ENCODE measurements around the gene SHD.
A peak's percentile ranks its signal among the peaks of the same experiment; 100 is the strongest.

The SHD gene

DNA sequence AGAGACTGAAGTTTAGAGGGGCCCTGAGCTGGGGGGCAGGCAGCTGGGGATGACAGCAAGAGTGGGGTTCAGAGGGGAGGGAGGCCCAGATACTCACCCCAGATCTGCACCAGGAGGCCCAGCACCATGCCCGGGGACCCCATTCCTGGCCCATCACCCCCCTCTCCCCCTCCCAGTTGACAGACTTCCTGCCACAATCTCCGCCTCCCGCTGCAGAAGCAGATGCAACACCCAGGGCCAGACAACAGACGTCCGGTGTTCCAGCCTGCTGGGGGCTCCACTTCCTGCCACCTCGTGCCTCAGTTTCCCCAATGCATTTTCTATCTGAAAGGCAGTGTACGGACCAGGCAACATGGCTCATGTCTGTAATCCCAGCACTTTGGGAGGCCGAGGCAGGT, 23.2 kb downstream of the SHD start, which contains the start of gene TMIGD2:
Gene TMIGD2 (minus strand): TSS at position 147 of the 398 bp plus-strand sequence. CDS start 4 bp downstream, at position 143.
- peaks cover 9% of the 10 kb centered on the region for H3K36me3 ChIP-seq (ENCODE audit: control insufficient read depth, insufficient read depth, low read length)
- no peak within 1 kb of the TSS for H3K4me3 ChIP-seq (ENCODE audit: low read depth, low read length)
- H3K4me1 ChIP-seq (ENCODE audit: control insufficient read depth, insufficient read depth, low read length): peaks cover 5% of the 10 kb centered on the region; the same call in 1 of the 2 replicates
- H3K27me3 ChIP-seq (ENCODE audit: control insufficient read depth, insufficient read depth, low read length): no peaks in the 10 kb centered on the region
- H3K9ac ChIP-seq (ENCODE audit: low read depth, low read length): no peak within 1 kb of the TSS
- no peaks in the 10 kb centered on the region for H3K9me3 ChIP-seq (ENCODE audit: control insufficient read depth, insufficient read depth, low read length)
- H3K27ac ChIP-seq (ENCODE audit: low read depth, low read length): peak within 1 kb of the TSS; percentile 22

DNA sequence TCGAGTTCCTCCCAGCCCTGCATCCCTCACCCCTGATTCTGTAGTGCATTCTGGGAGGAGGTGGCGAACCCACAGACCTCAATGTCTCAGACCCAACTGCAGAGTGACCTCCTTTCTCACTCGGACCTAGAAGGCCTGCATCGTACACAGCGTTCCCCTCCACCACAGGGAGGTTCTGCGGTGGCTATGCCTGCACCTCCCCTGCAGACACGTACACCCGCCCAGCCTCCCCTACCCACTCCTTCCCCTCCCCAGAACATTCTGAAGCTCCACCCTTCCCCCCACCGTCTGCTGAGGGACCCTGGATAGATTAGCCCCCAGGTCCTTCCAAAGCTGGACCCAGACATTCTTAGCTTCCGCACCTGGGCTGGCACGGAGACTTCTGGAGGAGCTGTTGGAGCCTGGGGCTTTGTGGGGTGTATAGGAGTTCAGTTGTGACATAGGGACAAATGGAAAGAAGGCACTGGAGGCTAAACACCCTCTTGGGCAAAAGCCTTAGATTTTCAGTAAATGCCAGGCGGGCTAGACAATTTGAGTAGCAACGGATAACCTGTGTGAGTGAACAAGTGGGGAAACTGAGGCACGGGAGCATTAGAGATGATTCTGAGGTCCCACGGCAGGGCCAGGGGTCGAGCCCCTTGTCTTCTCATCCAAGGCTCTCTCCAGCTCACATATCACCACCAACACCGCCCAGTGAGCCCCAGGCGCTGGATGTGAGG, 24.9 kb downstream of the SHD start:
- Histone ChIP-seq H3K9me3 (ENCODE audit: control insufficient read depth, insufficient read depth, low read length) (no peaks in the 10 kb centered on the region), H3K9ac (ENCODE audit: low read depth, low read length) (no peak overlapping the region), H3K4me3 (ENCODE audit: low read depth, low read length) (peak overlapping the region; percentile 54; the same call in 1 of the 2 replicates)

DNA sequence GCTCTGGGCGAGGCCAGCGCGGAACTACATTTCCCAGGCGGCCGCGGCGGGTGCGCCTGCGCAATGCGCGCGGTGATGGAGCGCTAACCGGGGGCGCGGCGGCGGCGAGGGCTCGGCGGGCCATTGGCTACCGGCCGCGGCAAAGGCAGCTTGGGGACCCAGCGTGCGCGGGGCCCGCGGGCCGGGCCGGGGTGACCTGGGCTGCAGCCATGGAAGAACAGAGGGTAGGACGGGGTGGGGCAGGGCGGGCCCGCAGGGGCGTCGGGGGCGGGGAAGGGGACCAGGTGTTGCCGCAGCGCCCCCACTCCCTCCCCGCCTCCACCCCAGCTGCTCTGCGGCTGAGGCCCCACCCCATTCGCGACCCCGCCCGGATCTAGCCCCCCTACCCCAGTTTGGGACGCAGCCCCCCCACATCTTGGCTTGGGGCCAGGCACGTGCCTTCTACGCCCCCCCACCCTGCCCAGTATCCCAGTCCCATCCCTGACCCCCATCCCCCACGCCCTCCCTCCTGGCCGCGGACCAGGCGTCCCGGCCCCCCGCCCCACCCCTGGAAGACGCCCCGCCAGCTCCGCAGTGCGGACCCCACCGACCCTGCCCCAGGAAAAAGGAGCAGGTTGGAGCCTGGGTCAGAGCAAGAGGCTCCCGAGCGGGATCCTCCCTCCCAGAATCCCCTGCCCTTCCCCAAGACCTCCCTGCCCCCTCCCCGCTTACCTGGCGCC, 25.6 kb downstream of the SHD start, which contains the start of gene FSD1:
Gene FSD1 (plus strand): TSS at position 61 of the 719 bp plus-strand sequence. CDS start 149 bp downstream, at position 210.
- Histone ChIP-seq H3K4me3 (ENCODE audit: low read depth, low read length) (peak within 1 kb of the TSS; percentile 54; the same call in 1 of the 2 replicates), H3K27ac (ENCODE audit: low read depth, low read length) (no peak within 1 kb of the TSS), H3K9ac (ENCODE audit: low read depth, low read length) (no peak within 1 kb of the TSS), H3K9me3 (ENCODE audit: control insufficient read depth, insufficient read depth, low read length) (no peaks in the 10 kb centered on the region), H3K4me1 (ENCODE audit: control insufficient read depth, insufficient read depth, low read length) (peaks cover 5% of the 10 kb centered on the region; the same call in 1 of the 2 replicates), H3K36me3 (ENCODE audit: control insufficient read depth, insufficient read depth, low read length) (peaks cover 20% of the 10 kb centered on the region), H3K27me3 (ENCODE audit: control insufficient read depth, insufficient read depth, low read length) (no peaks in the 10 kb centered on the region)

More for the DNA sequence above, 24.9 kb downstream of the SHD start:
- peaks cover 15% of the 10 kb centered on the region for H3K36me3 ChIP-seq (ENCODE audit: control insufficient read depth, insufficient read depth, low read length)
- H3K27me3 ChIP-seq (ENCODE audit: control insufficient read depth, insufficient read depth, low read length): no peaks in the 10 kb centered on the region
- no peak overlapping the region for H3K27ac ChIP-seq (ENCODE audit: low read depth, low read length)
- H3K4me1 ChIP-seq (ENCODE audit: control insufficient read depth, insufficient read depth, low read length): peaks cover 5% of the 10 kb centered on the region; the same call in 1 of the 2 replicates

DNA sequence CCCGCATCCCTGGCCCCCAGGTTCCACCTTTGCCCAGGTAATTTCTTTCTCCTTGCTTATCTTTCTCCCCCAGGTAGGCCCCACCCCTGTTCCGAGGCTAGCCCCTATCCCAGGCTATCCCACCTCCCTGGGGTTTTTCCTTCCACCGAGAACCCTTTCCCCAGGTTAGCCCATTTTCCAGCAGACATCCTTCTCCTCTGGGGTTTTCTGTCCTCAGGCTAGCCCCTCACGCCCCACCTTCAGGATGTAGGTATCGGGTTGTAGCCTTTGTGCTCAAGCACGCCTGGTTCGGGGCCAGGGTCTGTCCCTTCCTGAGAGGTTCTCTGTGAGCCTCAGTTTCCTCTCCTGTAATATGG, 26.2 kb downstream of the SHD start:
- Histone ChIP-seq H3K4me1 (ENCODE audit: control insufficient read depth, insufficient read depth, low read length) (peaks cover 5% of the 10 kb centered on the region; the same call in 1 of the 2 replicates), H3K36me3 (ENCODE audit: control insufficient read depth, insufficient read depth, low read length) (peaks cover 22% of the 10 kb centered on the region), H3K9me3 (ENCODE audit: control insufficient read depth, insufficient read depth, low read length) (no peaks in the 10 kb centered on the region), H3K9ac (ENCODE audit: low read depth, low read length) (no peak overlapping the region), H3K27me3 (ENCODE audit: control insufficient read depth, insufficient read depth, low read length) (no peaks in the 10 kb centered on the region), H3K4me3 (ENCODE audit: low read depth, low read length) (peak overlapping the region; percentile 54; the same call in 1 of the 2 replicates), H3K27ac (ENCODE audit: low read depth, low read length) (no peak overlapping the region)

DNA sequence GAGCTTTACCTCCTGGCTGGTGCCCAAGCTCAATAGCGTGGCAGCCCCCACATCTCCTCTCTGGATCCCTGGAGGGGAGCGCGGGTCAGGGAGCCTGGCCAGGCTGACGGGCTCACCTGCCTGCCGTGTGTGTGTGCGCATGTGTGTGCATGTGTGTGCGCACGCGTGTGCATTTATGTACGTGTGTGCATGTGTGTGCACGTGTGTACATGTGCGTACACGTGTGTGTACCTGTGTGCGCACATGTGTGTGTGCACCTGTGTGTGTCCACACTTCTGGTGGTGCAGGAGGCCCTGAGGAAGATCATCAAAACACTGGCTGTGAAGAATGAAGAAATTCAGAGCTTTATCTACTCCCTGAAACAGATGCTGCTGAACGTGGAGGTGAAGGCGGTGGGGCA, 26.6 kb downstream of the SHD start:
- H3K9ac ChIP-seq (ENCODE audit: low read depth, low read length): no peak overlapping the region
- no peak overlapping the region; the same call in 1 of the 2 replicates for H3K4me3 ChIP-seq (ENCODE audit: low read depth, low read length)

DNA sequence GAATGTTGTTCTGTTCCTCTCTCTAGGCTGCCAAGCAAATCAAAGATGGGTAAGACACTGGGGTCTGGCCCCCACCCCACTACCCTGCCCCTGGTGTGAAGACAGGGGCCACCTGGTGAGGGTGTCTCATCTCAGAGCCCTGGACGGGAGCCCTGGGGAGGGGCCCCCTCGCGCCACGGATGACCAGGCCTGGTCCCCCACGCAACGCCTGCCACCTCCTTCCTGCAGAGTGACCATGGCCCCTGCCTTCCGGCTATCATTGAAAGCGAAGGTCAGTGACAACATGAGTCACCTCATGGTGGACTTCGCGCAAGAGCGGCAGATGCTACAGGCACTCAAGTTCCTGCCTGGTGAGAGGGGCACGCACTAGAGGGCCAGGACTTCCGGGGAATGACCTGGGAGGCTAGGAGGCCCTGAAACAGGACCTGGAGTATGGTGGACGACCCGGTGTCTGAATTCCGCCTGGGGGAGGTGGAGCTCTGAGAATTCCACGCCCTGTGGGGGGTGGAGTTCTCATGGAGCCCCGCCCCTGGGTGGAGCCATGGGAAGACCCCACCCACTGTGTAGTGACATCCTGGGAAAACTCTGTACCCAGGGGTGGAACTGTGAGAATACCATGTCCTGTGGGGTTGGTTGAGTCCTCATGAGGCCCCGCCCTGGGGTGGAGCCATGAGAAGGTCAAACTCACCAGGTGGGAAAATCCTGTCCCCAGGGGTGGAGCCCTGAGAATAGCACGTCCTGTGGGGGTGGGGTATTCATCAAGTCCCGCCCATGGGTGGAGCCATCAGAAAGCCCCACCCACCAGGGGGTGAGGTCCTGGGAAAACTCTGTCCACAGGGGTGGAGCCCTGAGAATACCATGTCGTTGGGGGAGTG, 31.4 kb downstream of the SHD start:
- Histone ChIP-seq H3K9ac (ENCODE audit: low read depth, low read length) (no peak overlapping the region), H3K27ac (ENCODE audit: low read depth, low read length) (no peak overlapping the region), H3K27me3 (ENCODE audit: control insufficient read depth, insufficient read depth, low read length) (no peaks in the 10 kb centered on the region), H3K9me3 (ENCODE audit: control insufficient read depth, insufficient read depth, low read length) (no peaks in the 10 kb centered on the region), H3K4me1 (ENCODE audit: control insufficient read depth, insufficient read depth, low read length) (no peaks in the 10 kb centered on the region), H3K4me3 (ENCODE audit: low read depth, low read length) (no peak overlapping the region), H3K36me3 (ENCODE audit: control insufficient read depth, insufficient read depth, low read length) (peaks cover 50% of the 10 kb centered on the region)

More for the DNA sequence above, 26.6 kb downstream of the SHD start:
- H3K4me1 ChIP-seq (ENCODE audit: control insufficient read depth, insufficient read depth, low read length): peaks cover 5% of the 10 kb centered on the region; the same call in 1 of the 2 replicates
- peaks cover 26% of the 10 kb centered on the region for H3K36me3 ChIP-seq (ENCODE audit: control insufficient read depth, insufficient read depth, low read length)
- no peaks in the 10 kb centered on the region for H3K27me3 ChIP-seq (ENCODE audit: control insufficient read depth, insufficient read depth, low read length)
- H3K27ac ChIP-seq (ENCODE audit: low read depth, low read length): no peak overlapping the region
- H3K9me3 ChIP-seq (ENCODE audit: control insufficient read depth, insufficient read depth, low read length): no peaks in the 10 kb centered on the region

DNA sequence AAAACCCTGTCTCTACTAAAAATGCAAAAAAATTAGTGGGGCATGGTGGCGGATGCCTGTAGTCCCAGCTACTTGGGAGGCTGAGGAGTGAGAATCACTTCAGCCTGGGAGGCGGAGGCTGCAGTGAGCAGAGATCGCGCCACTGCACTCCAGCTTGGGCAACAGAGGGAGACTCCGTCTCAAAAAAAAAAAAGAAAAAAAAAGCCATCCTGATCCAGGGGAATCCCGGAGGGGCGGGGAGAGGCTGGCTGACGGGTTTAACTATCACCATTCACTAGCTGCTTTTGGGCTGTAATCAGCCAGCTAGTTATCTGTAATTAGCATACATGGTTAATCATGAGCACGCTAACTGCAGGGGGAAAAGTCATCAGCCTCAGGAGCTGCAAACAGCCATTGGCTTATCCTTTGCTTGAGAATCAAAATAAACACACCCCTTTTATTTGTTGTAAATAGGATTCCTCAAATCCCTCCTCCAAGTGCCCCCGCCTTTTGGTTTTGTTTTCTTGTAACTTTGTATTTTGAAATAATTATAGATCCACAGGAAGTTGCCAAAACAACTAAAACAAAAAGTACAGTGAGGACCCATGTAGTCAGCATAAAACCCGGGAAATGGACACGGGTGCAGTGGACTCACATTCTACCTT, 34.9 kb downstream of the SHD start:
- Histone ChIP-seq H3K27me3 (ENCODE audit: control insufficient read depth, insufficient read depth, low read length) (no peaks in the 10 kb centered on the region), H3K9ac (ENCODE audit: low read depth, low read length) (no peak overlapping the region), H3K36me3 (ENCODE audit: control insufficient read depth, insufficient read depth, low read length) (peaks cover 58% of the 10 kb centered on the region), H3K27ac (ENCODE audit: low read depth, low read length) (no peak overlapping the region), H3K4me1 (ENCODE audit: control insufficient read depth, insufficient read depth, low read length) (no peaks in the 10 kb centered on the region), H3K4me3 (ENCODE audit: low read depth, low read length) (no peak overlapping the region), H3K9me3 (ENCODE audit: control insufficient read depth, insufficient read depth, low read length) (no peaks in the 10 kb centered on the region)

DNA sequence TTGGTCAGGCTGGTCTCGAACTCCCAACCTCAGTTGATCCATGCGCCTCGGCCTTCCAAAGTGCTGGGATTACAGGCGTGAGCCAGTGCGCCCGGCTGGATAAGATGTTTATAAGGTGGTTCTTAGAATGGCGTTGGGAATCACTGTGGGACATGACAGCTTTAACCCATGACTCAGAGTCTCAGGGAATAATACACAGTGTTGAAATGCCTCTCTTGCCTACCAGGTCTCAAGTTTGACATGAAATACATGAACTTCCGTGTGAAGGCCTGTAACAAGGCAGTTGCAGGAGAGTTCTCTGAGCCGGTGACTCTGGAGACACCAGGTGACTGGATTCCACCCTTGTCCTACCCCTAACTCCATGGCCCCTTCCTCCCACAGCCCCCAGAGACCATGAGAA, 37.9 kb downstream of the SHD start:
- no peak overlapping the region for H3K9ac ChIP-seq (ENCODE audit: low read depth, low read length)
- no peak overlapping the region for H3K4me3 ChIP-seq (ENCODE audit: low read depth, low read length)
- H3K36me3 ChIP-seq (ENCODE audit: control insufficient read depth, insufficient read depth, low read length): peaks cover 41% of the 10 kb centered on the region
- H3K27me3 ChIP-seq (ENCODE audit: control insufficient read depth, insufficient read depth, low read length): no peaks in the 10 kb centered on the region
- H3K9me3 ChIP-seq (ENCODE audit: control insufficient read depth, insufficient read depth, low read length): 0 out of 2 replicates have a peak, but pooled peaks cover 3% of the 10 kb centered on the region
- H3K27ac ChIP-seq (ENCODE audit: low read depth, low read length): no peak overlapping the region
- H3K4me1 ChIP-seq (ENCODE audit: control insufficient read depth, insufficient read depth, low read length): no peaks in the 10 kb centered on the region

DNA sequence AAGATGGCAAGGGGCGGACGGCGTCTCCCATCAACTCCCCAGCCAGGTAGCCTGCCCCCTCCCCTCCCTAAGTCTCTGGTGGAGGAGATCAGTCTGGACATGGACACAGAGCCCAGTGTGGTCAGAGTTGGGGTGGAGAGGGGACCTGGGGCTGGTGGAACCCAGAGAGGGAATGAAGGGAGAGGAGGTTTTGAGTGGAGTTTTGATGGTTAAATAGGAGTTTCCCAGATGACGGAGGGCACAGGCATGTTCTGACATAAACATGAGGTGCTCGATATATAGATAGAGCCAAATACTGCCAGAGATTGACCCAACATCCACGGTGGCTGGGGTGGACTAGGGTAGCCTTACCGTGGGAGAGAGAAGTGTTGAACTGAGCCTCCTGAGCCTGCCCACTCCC, 39.4 kb downstream of the SHD start:
- Histone ChIP-seq H3K4me3 (ENCODE audit: low read depth, low read length) (no peak overlapping the region), H3K27me3 (ENCODE audit: control insufficient read depth, insufficient read depth, low read length) (no peaks in the 10 kb centered on the region), H3K9ac (ENCODE audit: low read depth, low read length) (no peak overlapping the region), H3K36me3 (ENCODE audit: control insufficient read depth, insufficient read depth, low read length) (peaks cover 31% of the 10 kb centered on the region), H3K4me1 (ENCODE audit: control insufficient read depth, insufficient read depth, low read length) (no peaks in the 10 kb centered on the region), H3K9me3 (ENCODE audit: control insufficient read depth, insufficient read depth, low read length) (0 out of 2 replicates have a peak, but pooled peaks cover 3% of the 10 kb centered on the region), H3K27ac (ENCODE audit: low read depth, low read length) (no peak overlapping the region)

DNA sequence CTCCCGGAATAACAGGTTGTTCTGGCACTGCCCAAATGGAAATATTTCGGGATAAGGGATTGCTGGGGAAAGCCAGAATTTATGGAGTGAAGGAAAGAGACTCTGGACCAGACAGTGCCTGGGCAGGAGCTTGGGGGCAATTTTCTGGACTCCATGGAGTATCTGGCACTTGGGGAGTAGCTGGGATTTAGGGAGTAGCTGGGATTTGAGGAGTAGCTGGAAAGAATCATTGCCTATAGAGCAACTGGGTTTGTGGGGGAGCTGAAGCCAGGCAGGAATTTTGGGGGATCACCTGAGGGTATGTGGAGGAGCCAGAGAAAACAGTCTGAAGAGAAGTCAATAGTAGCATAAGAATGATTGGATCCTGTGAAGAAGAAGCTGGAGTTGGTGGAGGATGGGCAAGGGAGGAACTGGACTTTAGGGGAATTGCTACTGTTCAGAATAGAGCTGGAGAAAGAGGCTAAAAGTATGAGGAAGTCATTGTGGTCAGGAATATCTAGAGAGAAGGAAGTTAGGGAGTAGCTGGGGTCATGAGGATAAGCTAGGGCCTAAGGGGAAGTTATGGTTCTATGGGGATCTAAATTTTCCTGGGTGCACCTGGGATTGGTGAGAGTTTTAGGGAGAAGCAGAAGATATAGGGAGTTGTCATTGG, 40.1 kb downstream of the SHD start:
- Histone ChIP-seq H3K27me3 (ENCODE audit: control insufficient read depth, insufficient read depth, low read length) (no peaks in the 10 kb centered on the region), H3K9me3 (ENCODE audit: control insufficient read depth, insufficient read depth, low read length) (0 out of 2 replicates have a peak, but pooled peaks cover 3% of the 10 kb centered on the region), H3K4me3 (ENCODE audit: low read depth, low read length) (no peak overlapping the region), H3K36me3 (ENCODE audit: control insufficient read depth, insufficient read depth, low read length) (peaks cover 31% of the 10 kb centered on the region), H3K27ac (ENCODE audit: low read depth, low read length) (no peak overlapping the region), H3K4me1 (ENCODE audit: control insufficient read depth, insufficient read depth, low read length) (no peaks in the 10 kb centered on the region), H3K9ac (ENCODE audit: low read depth, low read length) (no peak overlapping the region)

Data from HUES48 (cell line).